Stimulated activated naive CD4-positive, alpha-beta T cell (primary cell): Measurements from ENCODE around the gene CASP7.
"Not testable (repeated sequence)": the region's sequence is repeated elsewhere in the genome, so short reads cannot be mapped to it uniquely, and the experiment has no call there.

Experiments
- DNase-seq, 6 experiments: peaks; one replicate each; lab custom pipeline; 2025; lab: John Stamatoyannopoulos, UW

Gene CASP7

GRCh38 chr10:113754125-113754524 lies 74.4 kb downstream of the CASP7 start:
- DNase-seq = no peak

GRCh38 chr10:113754768-113755167 lies 75.1 kb downstream of the CASP7 start:
- no peak for DNase-seq

- no peak for DNase-seq
These were observed 77.3 kb downstream of the CASP7 start for GRCh38 chr10:113756940-113757543.

GRCh38 chr10:113762083-113762482 lies 82.4 kb downstream of the CASP7 start:
- no peak for DNase-seq

GRCh38 chr10:113764582-113764981 lies 84.9 kb downstream of the CASP7 start:
- no peak for DNase-seq

- DNase-seq = no peak
These were observed 86.2 kb downstream of the CASP7 start for GRCh38 chr10:113765910-113766309.

- DNase-seq = no peak
These were observed 87.5 kb downstream of the CASP7 start for GRCh38 chr10:113767222-113767621.

GRCh38 chr10:113770346-113770745 lies 90.6 kb downstream of the CASP7 start:
- no peak for DNase-seq

- DNase-seq = not testable (repeated sequence)
These were observed 91.4 kb downstream of the CASP7 start for GRCh38 chr10:113771131-113771530.

- DNase-seq = no peak
These were observed 96.1 kb downstream of the CASP7 start for GRCh38 chr10:113775686-113776294.

GRCh38 chr10:113776553-113776952 lies 96.8 kb downstream of the CASP7 start:
- DNase-seq = no peak
